GM12801 (cell line): ENCODE measurements around the gene SLC22A23.

Experiments used
- CTCF ChIP-seq: IDR thresholded peaks from one replicate; pipeline ENCODE4 v1.5.1; 2011; ENCODE audit warnings: control low read depth; ENCODE audit not compliant: insufficient read length; ENCODE audit errors: extremely low read depth

SLC22A23 gene

GRCh38 chr6:3325210-3325609 lies 131.6 kb downstream of the SLC22A23 start:
- TF ChIP-seq CTCF = no peak

- TF ChIP-seq CTCF = no peak
Measured at GRCh38 chr6:3324262-3324942, 132.4 kb downstream of the SLC22A23 start.

DNA sequence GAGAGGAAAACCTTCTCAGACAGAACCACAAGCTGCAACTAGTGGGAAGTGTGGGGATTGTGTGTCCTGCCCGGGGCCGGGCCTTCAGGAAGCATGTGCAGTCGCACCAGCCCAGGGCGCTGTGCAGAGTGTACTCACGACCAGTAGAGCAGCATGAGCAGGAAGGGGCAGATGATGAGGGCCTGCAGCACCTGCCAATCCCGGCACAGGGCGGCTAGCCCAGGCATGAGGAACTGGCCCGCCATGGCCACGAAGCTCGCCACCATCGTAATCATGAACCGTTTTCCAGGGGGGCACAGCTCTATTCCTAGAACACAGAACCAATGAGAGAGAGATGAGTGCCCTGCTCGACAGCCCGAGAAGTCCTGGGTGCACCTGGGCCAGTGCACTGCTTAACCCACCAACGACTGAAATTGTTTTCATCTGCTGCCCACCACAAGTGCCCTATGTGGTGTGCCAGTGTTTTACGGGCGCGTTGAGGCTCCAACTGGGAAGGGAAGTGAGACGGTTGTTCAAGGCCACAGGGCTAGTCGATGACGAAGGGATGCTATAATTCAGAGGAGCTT lies 133.1 kb downstream of the SLC22A23 start:
- TF ChIP-seq CTCF = no peak

- no peak for TF ChIP-seq CTCF
Measured at GRCh38 chr6:3323148-3323547, 133.7 kb downstream of the SLC22A23 start.

- TF ChIP-seq CTCF = no peak
Measured at GRCh38 chr6:3322366-3322890, 134.4 kb downstream of the SLC22A23 start.

DNA sequence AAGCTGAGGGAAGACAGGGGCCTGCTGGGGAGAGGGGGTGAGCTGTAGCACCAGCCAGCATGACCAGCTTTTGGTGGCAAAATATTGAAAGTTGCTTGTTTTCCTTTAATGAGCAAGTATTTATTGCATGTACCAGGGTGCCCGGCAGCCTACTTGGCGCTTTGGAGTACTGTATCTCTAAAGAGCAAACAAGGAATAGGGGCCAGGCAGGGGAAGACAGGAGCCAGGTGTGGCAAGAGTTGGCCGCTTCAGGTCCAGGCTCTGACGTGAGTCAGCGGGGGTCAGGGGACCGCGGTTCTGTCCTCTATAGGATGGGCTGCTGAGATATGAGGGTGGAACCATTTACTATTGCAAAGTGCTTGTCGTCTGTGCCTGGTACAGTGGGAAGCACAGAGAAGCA lies 135.0 kb downstream of the SLC22A23 start:
- no peak for TF ChIP-seq CTCF

- no peak for TF ChIP-seq CTCF
Measured at GRCh38 chr6:3321042-3321441, 135.8 kb downstream of the SLC22A23 start.
